Prostate gland (tissue), 2 donors: Measurements from ENCODE around the gene RER1.

Source experiments
- POLR2A ChIP-seq: fragments of 450-650 bp; IDR thresholded peaks from one replicate; pipeline ENCODE4 v1.6.1; 2016; ENCODE audit warnings: antibody characterized with exemption, mild to moderate bottlenecking
- TF ChIP-seq, protein P1 (sequence below), 4 experiments: fragments of 200-600 bp in 2 of 4; fragments of 450-650 bp in 2 of 4; sonication (generic) in 2 of 4; IDR thresholded peaks; 1 replicate in 3 of 4; 2 replicates in 1 of 4; pipeline ENCODE4 v1.5.1; 2016 to 2019; ENCODE audit warnings: antibody characterized with exemption in 4 of 4, mild to moderate bottlenecking in 2 of 4, moderate library complexity in 2 of 4

DNA sequence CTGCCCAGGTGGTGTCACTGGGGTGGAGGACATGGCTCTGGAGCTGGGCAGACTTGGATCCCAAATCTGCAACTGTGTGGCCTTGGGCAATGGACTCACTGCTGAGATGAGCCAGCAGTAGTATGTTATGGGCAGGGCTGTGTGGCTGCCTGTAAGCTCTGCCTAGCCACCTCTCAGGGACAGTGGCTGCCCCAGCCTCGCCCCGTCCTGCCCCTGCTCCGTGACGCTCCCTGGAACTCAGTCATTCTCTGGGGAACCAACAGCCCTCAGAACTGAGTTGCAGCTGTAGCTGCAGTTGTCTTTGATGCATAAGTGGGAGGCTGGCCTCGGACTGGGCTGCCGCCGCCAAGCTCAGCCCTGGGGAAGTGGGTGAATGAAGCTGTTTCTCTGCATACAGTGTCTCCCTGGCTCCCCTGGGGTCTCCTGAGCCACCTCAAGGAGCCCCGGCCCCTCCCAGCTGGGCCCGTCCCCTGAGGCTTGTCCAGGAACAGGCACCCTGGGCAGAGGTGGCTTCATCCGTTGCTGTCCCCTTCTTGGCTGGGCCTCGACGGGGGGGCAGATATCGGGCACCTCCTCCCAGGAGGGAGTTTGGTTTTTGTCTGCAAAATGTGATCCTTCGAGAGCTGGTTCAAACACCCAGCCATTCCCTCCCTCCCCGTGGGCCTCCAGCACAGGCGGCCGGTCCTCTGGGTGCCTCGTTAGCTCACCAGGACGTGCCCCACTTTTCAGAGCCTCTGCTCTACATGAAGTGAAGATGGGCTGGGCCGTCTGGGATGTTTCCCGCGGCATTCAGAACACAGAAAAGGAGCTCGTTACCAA is 58.2 kb downstream of the RER1 start:
- TF ChIP-seq, protein P1, sequence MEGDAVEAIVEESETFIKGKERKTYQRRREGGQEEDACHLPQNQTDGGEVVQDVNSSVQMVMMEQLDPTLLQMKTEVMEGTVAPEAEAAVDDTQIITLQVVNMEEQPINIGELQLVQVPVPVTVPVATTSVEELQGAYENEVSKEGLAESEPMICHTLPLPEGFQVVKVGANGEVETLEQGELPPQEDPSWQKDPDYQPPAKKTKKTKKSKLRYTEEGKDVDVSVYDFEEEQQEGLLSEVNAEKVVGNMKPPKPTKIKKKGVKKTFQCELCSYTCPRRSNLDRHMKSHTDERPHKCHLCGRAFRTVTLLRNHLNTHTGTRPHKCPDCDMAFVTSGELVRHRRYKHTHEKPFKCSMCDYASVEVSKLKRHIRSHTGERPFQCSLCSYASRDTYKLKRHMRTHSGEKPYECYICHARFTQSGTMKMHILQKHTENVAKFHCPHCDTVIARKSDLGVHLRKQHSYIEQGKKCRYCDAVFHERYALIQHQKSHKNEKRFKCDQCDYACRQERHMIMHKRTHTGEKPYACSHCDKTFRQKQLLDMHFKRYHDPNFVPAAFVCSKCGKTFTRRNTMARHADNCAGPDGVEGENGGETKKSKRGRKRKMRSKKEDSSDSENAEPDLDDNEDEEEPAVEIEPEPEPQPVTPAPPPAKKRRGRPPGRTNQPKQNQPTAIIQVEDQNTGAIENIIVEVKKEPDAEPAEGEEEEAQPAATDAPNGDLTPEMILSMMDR (IDR thresholded peaks at IDR 0.05) = no peak
- no peak for TF ChIP-seq POLR2A
